H9 (cell line): ENCODE measurements around the gene DYNLT4. TPM values are rescaled to one million over a fixed set of nuclear protein-coding genes. Genes with fewer than 3 reads are reported as not detected.

ENCODE experiments used
- DNase-seq: peaks from one replicate; pipeline ENCODE4 v3.0.0-alpha.2; 2017
- H2AFZ ChIP-seq: one replicate; pipeline ENCODE4 v1.6.1; 2013; ENCODE audit warnings: mild to moderate bottlenecking, low read length, control low read depth, moderate library complexity
- H2AK5ac ChIP-seq: 2 replicates; pipeline ENCODE4 v1.6.1; 2013; ENCODE audit warnings: low read length, control low read depth, mixed read lengths; ENCODE audit not compliant: insufficient read length
- H2BK120ac ChIP-seq: one replicate; pipeline ENCODE4 v1.6.1; 2013; ENCODE audit warnings: low read depth, mild to moderate bottlenecking, low read length, control low read depth, inconsistent platforms; ENCODE audit not compliant: poor library complexity, severe bottlenecking
- H2BK12ac ChIP-seq: 2 replicates; pipeline ENCODE4 v1.6.1; 2013; ENCODE audit warnings: low read length, control low read depth, mixed read lengths, low read depth; ENCODE audit not compliant: insufficient read length
- H2BK15ac ChIP-seq: 2 replicates; pipeline ENCODE4 v1.6.1; 2013; ENCODE audit warnings: low read depth, low read length, control low read depth
- H2BK20ac ChIP-seq: one replicate; pipeline ENCODE4 v1.6.1; 2013; ENCODE audit warnings: low read depth, mild to moderate bottlenecking, low read length, control low read depth, inconsistent platforms; ENCODE audit not compliant: poor library complexity, severe bottlenecking
- H2BK5ac ChIP-seq: 2 replicates; pipeline ENCODE4 v1.6.1; 2013; ENCODE audit warnings: low read length, control low read depth, mixed read lengths; ENCODE audit not compliant: insufficient read length
- H3K14ac ChIP-seq: 2 replicates; pipeline ENCODE4 v1.6.1; 2013; ENCODE audit warnings: low read length, control low read depth; ENCODE audit not compliant: insufficient read depth
- H3K18ac ChIP-seq: 2 replicates; pipeline ENCODE4 v1.6.1; 2013; ENCODE audit warnings: low read depth, mild to moderate bottlenecking, mixed read lengths, low read length, control low read depth; ENCODE audit not compliant: insufficient read length
- H3K23ac ChIP-seq: 2 replicates; pipeline ENCODE4 v1.6.1; 2013; ENCODE audit warnings: low read length, control low read depth, mixed read lengths, low read depth; ENCODE audit not compliant: insufficient read length
- H3K23me2 ChIP-seq: 2 replicates; pipeline ENCODE4 v1.6.1; 2013; ENCODE audit warnings: low read depth, mild to moderate bottlenecking, mixed read lengths, low read length, control low read depth; ENCODE audit not compliant: insufficient read length, poor library complexity, severe bottlenecking
- H3K27ac ChIP-seq: 2 replicates; pipeline ENCODE4 v1.5.1; 2013; ENCODE audit warnings: low read length, control low read depth, mixed read lengths, low read depth; ENCODE audit not compliant: insufficient read length
- H3K27me3 ChIP-seq: 2 replicates; pipeline ENCODE4 v1.6.1; 2013; ENCODE audit warnings: low read length, control low read depth, inconsistent platforms; ENCODE audit not compliant: insufficient read depth
- H3K4ac ChIP-seq: 2 replicates; pipeline ENCODE4 v1.6.1; 2013; ENCODE audit warnings: low read depth, mild to moderate bottlenecking, control low read depth, inconsistent platforms, low read length, moderate library complexity
- H3K4me1 ChIP-seq: 2 replicates; pipeline ENCODE4 v1.6.1; 2013; ENCODE audit warnings: low read length, control low read depth, inconsistent platforms; ENCODE audit not compliant: insufficient read depth
- H3K4me2 ChIP-seq: 2 replicates; pipeline ENCODE4 v1.6.1; 2013; ENCODE audit warnings: low read length, control low read depth, mixed read lengths; ENCODE audit not compliant: insufficient read length, insufficient read depth
- H3K56ac ChIP-seq: 2 replicates; pipeline ENCODE4 v1.6.1; 2013; ENCODE audit warnings: low read depth, mild to moderate bottlenecking, mixed read lengths, low read length, control low read depth; ENCODE audit not compliant: insufficient read length
- H3K79me1 ChIP-seq: 2 replicates; pipeline ENCODE4 v1.6.1; 2013; ENCODE audit warnings: low read depth, mild to moderate bottlenecking, moderate library complexity, low read length, control low read depth, inconsistent platforms; ENCODE audit not compliant: insufficient read depth, poor library complexity, severe bottlenecking
- H3K79me2 ChIP-seq: 2 replicates; pipeline ENCODE4 v1.6.1; 2013; ENCODE audit warnings: low read length, control low read depth, inconsistent platforms; ENCODE audit not compliant: insufficient read depth
- H3K9ac ChIP-seq: 2 replicates; pipeline ENCODE4 v1.6.1; 2013; ENCODE audit warnings: low read length, control low read depth, mixed read lengths; ENCODE audit not compliant: insufficient read length; ENCODE audit errors: extremely low read depth
- H3K9me3 ChIP-seq: one replicate; pipeline ENCODE4 v1.6.1; 2013; ENCODE audit warnings: low read depth, low read length, inconsistent platforms; ENCODE audit not compliant: control insufficient read depth
- H3T11ph ChIP-seq: one replicate; pipeline ENCODE4 v1.6.1; 2013; ENCODE audit warnings: mild to moderate bottlenecking, low read length, control low read depth, inconsistent platforms
- H4K20me1 ChIP-seq: one replicate; pipeline ENCODE4 v1.6.1; 2013; ENCODE audit not compliant: control insufficient read depth, insufficient read length, insufficient read depth
- H4K5ac ChIP-seq: 2 replicates; pipeline ENCODE4 v1.6.1; 2013; ENCODE audit warnings: low read depth, mild to moderate bottlenecking, mixed read lengths, low read length, control low read depth; ENCODE audit not compliant: insufficient read length
- H4K8ac ChIP-seq: replicated peaks from 2 replicates; pipeline ENCODE4 v1.6.1; 2013; ENCODE audit warnings: low read length, control low read depth, mixed read lengths, low read depth; ENCODE audit not compliant: insufficient read length
- H4K91ac ChIP-seq: 2 replicates; pipeline ENCODE4 v1.6.1; 2013; ENCODE audit warnings: low read depth, mild to moderate bottlenecking, moderate library complexity, mixed read lengths, low read length, control low read depth; ENCODE audit not compliant: insufficient read length
- H3K27ac Mint-ChIP-seq, 3 experiments: 2 replicates in 2 of 3; 3 replicates in 1 of 3; pipeline ENCODE4 v1.8.0; 2020 to 2021; ENCODE audit warnings: mixed read lengths in 3 of 3, mild to moderate bottlenecking in 1 of 3, moderate library complexity in 1 of 3
- H3K27me3 Mint-ChIP-seq: 2 replicates; pipeline ENCODE4 v1.8.0; 2021; ENCODE audit warnings: low read depth, mild to moderate bottlenecking, moderate library complexity, mixed read lengths
- H3K36me3 Mint-ChIP-seq, 3 experiments: 2 replicates in 2 of 3; 3 replicates in 1 of 3; pipeline ENCODE4 v1.8.0; 2020 to 2021; ENCODE audit warnings: low read depth in 3 of 3, mixed read lengths in 3 of 3; ENCODE audit not compliant: insufficient read depth in 1 of 3
- H3K4me1 Mint-ChIP-seq, 2 experiments: 2 replicates each; pipeline ENCODE4 v1.8.0; 2020; ENCODE audit warnings: mixed read lengths in 2 of 2
- H3K4me3 Mint-ChIP-seq, 2 experiments: 2 replicates in 1 of 2; 3 replicates in 1 of 2; pipeline ENCODE4 v1.8.0; 2020 to 2021; ENCODE audit warnings: mild to moderate bottlenecking in 2 of 2, mixed read lengths in 2 of 2, moderate library complexity in 1 of 2
- H3K9me3 Mint-ChIP-seq, 2 experiments: 2 replicates in 1 of 2; 3 replicates in 1 of 2; pipeline ENCODE4 v1.8.0; 2020; ENCODE audit warnings: mild to moderate bottlenecking in 2 of 2, mixed read lengths in 2 of 2, moderate library complexity in 1 of 2
- WGBS: extraction: QIAGEN DNeasy Blood & Tissue Kit; methylation state at CpG from one replicate; pipeline ENCODE4 v1.1.7; 2013; ENCODE audit warnings: missing lambda C conversion rate, low lambda C conversion rate, mixed read lengths; ENCODE audit not compliant: insufficient read length; ENCODE audit errors: extremely low coverage; 5-methylcytosine and 5-hydroxymethylcytosine counted together
- total RNA-seq: library from RNA; stranded (reverse); gene quantifications from 2 replicates; pipeline ENCODE4 v1.2.1, GENCODE V29; 2021
- TF ChIP-seq, protein P1 (sequence below): fragments of 200-600 bp; sonication (generic); conservative IDR thresholded peaks from 3 replicates; pipeline ENCODE4 v1.8.0; 2021; ENCODE audit warnings: antibody characterized with exemption, mild to moderate bottlenecking

DYNLT4 gene
- total RNA-seq, 1 experiment from 2014 or later, result not detected

DNA sequence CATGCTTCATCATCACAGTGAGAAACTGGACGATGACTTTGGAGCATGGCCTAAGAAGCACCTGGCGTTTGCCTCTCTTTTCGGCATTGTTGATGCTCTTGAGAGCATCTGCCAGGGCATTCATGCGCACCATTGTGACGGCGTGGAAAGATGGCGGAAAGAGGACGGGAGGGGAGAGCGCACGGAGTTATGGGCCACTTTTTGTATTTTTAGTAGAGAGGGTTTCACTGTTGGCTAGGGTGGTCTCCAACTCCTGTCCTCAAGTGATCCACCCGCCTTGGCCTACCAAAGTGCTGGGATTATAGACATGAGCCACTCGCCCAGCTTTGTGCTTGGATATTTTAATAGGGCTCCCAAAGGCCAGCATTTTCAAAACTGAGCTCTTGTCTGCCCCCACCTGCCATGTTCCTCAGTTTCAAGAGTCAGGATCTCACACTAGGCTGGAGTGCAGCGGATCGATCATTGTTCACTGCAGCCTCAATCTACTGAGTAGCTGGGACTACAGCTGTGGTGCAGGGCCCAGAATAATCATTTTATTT, 26.5 kb downstream of the DYNLT4 start:
- no peak overlapping the region for H3K18ac ChIP-seq
- peaks cover 17% of the 10 kb centered on the region; the same call in 1 of the 2 replicates for H3K79me2 ChIP-seq
- no peak for DNase-seq
- no peak overlapping the region for H2BK15ac ChIP-seq
- no peaks in the 10 kb centered on the region for H3K27me3 ChIP-seq
- no peak overlapping the region for H2BK120ac ChIP-seq
- no peak overlapping the region for H2AK5ac ChIP-seq
- peaks cover 2% of the 10 kb centered on the region for H3K79me1 ChIP-seq
- no peak overlapping the region for H2BK5ac ChIP-seq
- H2AFZ ChIP-seq, result no peak overlapping the region
- Mint-ChIP-seq H3K36me3 (peaks cover 33 to 68% (median 51%) of the 10 kb centered on the region in 3 experiments), H3K27me3 (peaks cover 9% of the 10 kb centered on the region), H3K4me3 (no peak overlapping the region), H3K9me3 (0 out of 5 replicates have a peak, but pooled peaks cover 0 to 4% of the 10 kb centered on the region in 2 experiments), H3K27ac (peak overlapping the region in 1 of 3 experiments; percentile 87; a peak in 2 of 7 replicates), H3K4me1 (peaks cover 30 to 36% of the 10 kb centered on the region in 2 experiments)
- no peak overlapping the region for H3K4me2 ChIP-seq
- no CpG with 5 or more reads among the region's 14 CpGs for WGBS
- H2BK20ac ChIP-seq, result no peak overlapping the region
- H3K4ac ChIP-seq, result no peak overlapping the region
- H3K27ac ChIP-seq, result no peak overlapping the region
- H3K9me3 ChIP-seq, result no peaks in the 10 kb centered on the region
- H3T11ph ChIP-seq, result no peak overlapping the region
- H4K20me1 ChIP-seq, result peaks cover 4% of the 10 kb centered on the region
- H4K8ac ChIP-seq, result no peak overlapping the region
- TF ChIP-seq, protein P1, sequence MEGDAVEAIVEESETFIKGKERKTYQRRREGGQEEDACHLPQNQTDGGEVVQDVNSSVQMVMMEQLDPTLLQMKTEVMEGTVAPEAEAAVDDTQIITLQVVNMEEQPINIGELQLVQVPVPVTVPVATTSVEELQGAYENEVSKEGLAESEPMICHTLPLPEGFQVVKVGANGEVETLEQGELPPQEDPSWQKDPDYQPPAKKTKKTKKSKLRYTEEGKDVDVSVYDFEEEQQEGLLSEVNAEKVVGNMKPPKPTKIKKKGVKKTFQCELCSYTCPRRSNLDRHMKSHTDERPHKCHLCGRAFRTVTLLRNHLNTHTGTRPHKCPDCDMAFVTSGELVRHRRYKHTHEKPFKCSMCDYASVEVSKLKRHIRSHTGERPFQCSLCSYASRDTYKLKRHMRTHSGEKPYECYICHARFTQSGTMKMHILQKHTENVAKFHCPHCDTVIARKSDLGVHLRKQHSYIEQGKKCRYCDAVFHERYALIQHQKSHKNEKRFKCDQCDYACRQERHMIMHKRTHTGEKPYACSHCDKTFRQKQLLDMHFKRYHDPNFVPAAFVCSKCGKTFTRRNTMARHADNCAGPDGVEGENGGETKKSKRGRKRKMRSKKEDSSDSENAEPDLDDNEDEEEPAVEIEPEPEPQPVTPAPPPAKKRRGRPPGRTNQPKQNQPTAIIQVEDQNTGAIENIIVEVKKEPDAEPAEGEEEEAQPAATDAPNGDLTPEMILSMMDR, result 0 out of 3 replicates have a peak, but pooled peaks have one; percentile 11
- peaks cover 14% of the 10 kb centered on the region for H3K23me2 ChIP-seq
- H3K4me1 ChIP-seq, result no peaks in the 10 kb centered on the region
- no peak overlapping the region for H2BK12ac ChIP-seq
- no peak overlapping the region for H3K9ac ChIP-seq
- no peak overlapping the region for H3K14ac ChIP-seq
- H3K23ac ChIP-seq, result no peak overlapping the region
- no peak overlapping the region for H4K91ac ChIP-seq
- H4K5ac ChIP-seq, result no peak overlapping the region
- H3K56ac ChIP-seq, result no peak overlapping the region
